Measurements from ENCODE around the gene KLF9. TPM values are rescaled to one million over a fixed set of nuclear protein-coding genes. Genes with fewer than 3 reads are reported as not detected.

KLF9 gene
- total and polyA plus RNA-seq, 2 donors (not counting 3 experiments of a cell fraction or from before 2014, with no cell fraction given) = 7.3 to 17.2 TPM

- CTCF ChIA-PET = interaction anchor here (0.6 to 5.6 kb wide), 9 partner anchors 13 to 181 kb away, joined by 3 to 76 read pairs (median 3); no protein-coding TSS in a partner anchor
- Histone ChIP-seq H3K79me2 (ENCODE audit: control insufficient read depth, insufficient read depth, low read length) (no peaks in the 10 kb centered on the region), H3K4me1 (ENCODE audit: control insufficient read depth, extremely low read depth, insufficient read depth, low read length) (peaks cover 28% of the 10 kb centered on the region), H3K27ac (ENCODE audit: insufficient read depth, low read depth, low read length) (peak overlapping the region; percentile 96), H2AFZ (ENCODE audit: low read depth, low read length) (no peak overlapping the region), H3K9ac (replicated peaks; ENCODE audit: extremely low read depth, insufficient read depth, low read length) (peak overlapping the region; percentile 95), H3K27me3 (ENCODE audit: control insufficient read depth in 2 of 2, insufficient read depth in 2 of 2, low read length in 2 of 2) (no peaks in the 10 kb centered on the region), H3K9me1 (replicated peaks; ENCODE audit: control insufficient read depth, extremely low read depth, insufficient read depth, low read length) (no peaks in the 10 kb centered on the region), H4K20me1 (replicated peaks; ENCODE audit: control insufficient read depth, extremely low read depth, insufficient read depth, low read length) (no peaks in the 10 kb centered on the region), H3K36me3 (ENCODE audit: control insufficient read depth in 2 of 2, extremely low read depth in 1 of 2, insufficient read depth in 2 of 2, low read length in 2 of 2) (no peaks in the 10 kb centered on the region), H3K4me3 (replicated peaks in 1 of 3; ENCODE audit: insufficient read depth in 1 of 3, low read depth in 1 of 3, low read length in 3 of 3) (no peak overlapping the region), H3K9me3 (replicated peaks; ENCODE audit: control insufficient read depth, insufficient read depth, low read length) (no peaks in the 10 kb centered on the region), H3K4me2 (ENCODE audit: insufficient read depth, low read length) (peak overlapping the region; percentile 46)
- POLR2A ChIA-PET = interaction anchor here (0.6 to 3.3 kb wide), 7 partner anchors 10 to 94 kb away, joined by 3 to 20 read pairs (median 4); no protein-coding TSS in a partner anchor
- FAIRE-seq (peak; percentile 82), DNase-seq (ENCODE audit: low read depth, low spot score) (peak; percentile 44)
- TF ChIP-seq CTCF (IDR thresholded peaks at IDR 0.05; ENCODE audit: extremely low read depth in 1 of 2, insufficient read depth in 1 of 2, low read depth in 1 of 2, low read length in 2 of 2) = no peak
- no peak for TF ChIP-seq GATA2 (IDR thresholded peaks at IDR 0.05; ENCODE audit: insufficient read depth, insufficient read length, low read depth, low read length)
- TF ChIP-seq POLR2AphosphoS5 (IDR thresholded peaks at IDR 0.05; ENCODE audit: insufficient read depth, low read depth, low read length) = peak; percentile 30
- no peak for TF ChIP-seq POLR2A (IDR thresholded peaks at IDR 0.05; ENCODE audit: low read depth, low read length)
- dilution Hi-C loops (cut with MboI; ENCODE audit: extremely low pct_ligation_motif_present, low sequenced_read_pairs) = no loop called here
- intact Hi-C loops (cut with micrococcal nuclease) = loop anchor here (2.0 kb wide), 1 partner anchor 31 kb away; no protein-coding TSS in a partner anchor
- no TSS peak for BruUV-seq (replicated peaks)
These were observed 7.1 kb upstream of the KLF9 start for GRCh38 chr9:70421272-70422180.
